SU-DHL-6 (cell line): ENCODE measurements around the gene CIAO2A.

Source experiments
- CTCF ChIP-seq: fragments of 200-600 bp; sonication (generic); IDR thresholded peaks from one replicate; pipeline ENCODE4 v1.5.1; 2017; ENCODE audit warnings: antibody characterized with exemption, mild to moderate bottlenecking, low read length, moderate library complexity; ENCODE audit not compliant: insufficient read depth, poor library complexity, severe bottlenecking
- EZH2phosphoT487 ChIP-seq: fragments of 200-600 bp; sonication (generic), shearing (Covaris generic); conservative IDR thresholded peaks from 2 replicates; pipeline ENCODE4 v1.6.1; 2018; ENCODE audit warnings: mild to moderate bottlenecking, antibody characterized with exemption, low read length, moderate library complexity, mixed read lengths

DNA sequence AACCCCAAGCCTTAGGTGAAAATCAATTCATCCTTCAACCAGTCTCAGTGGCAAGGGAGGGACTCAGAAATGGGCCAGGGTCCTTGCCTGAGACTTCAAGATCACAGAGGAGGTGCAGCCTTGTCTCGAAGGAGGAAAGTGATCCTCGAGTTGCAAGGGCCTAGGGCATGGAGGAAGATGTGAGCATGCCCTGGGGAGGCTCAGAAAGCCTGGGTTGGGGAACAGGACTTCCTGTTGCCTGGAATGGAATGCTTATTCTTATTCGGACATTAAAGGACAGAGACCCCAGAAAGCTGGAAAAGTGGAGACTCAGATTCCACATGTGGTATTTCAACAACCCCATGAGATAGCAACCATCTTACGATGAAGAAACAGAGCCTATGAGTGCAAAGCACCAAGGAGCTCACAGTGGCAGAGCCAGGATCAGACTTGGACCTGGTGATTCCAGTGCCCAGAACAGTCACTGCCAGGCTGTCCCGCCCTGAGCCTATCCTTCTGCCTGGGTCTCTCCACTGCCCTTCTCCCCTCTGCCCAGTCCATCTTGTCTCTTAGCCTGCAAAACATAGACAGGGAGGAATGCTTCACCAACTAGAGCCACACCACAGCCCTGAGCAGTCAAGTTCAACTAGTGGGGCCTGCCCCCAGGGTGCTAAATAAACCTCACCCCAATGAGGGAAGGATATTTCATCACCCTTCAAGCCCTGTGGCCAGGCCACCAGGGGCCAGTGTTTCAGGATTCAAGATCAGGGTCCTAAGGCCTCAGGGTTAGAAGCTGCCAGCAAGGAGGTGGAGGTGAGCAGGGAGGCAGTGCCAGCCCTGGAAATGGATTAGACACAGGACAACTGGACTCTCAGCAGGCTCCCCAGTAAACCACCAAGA, 69.2 kb downstream of the CIAO2A start:
- TF ChIP-seq CTCF (no peak), EZH2phosphoT487 (no peak)
